ENCODE results near the gene TBC1D21.

The TBC1D21 gene

GRCh38 chr15:73862276-73862675 lies 11.1 kb upstream of the TBC1D21 start:
- DNase-seq: no peak

GRCh38 chr15:73865379-73865778 lies 8.0 kb upstream of the TBC1D21 start:
- DNase-seq: no peak

- DNase-seq: no peak
These were observed 7.5 kb upstream of the TBC1D21 start for GRCh38 chr15:73865904-73866303.

GRCh38 chr15:73866481-73866880 lies 6.9 kb upstream of the TBC1D21 start:
- no peak for DNase-seq

- DNase-seq: no peak
These were observed 6.4 kb upstream of the TBC1D21 start for GRCh38 chr15:73866881-73867410.

- DNase-seq: no peak
These were observed 5.9 kb upstream of the TBC1D21 start for GRCh38 chr15:73867426-73867825.

- no peak for DNase-seq
These were observed 5.4 kb upstream of the TBC1D21 start for GRCh38 chr15:73867956-73868355.

- DNase-seq: no peak
These were observed 4.0 kb upstream of the TBC1D21 start for GRCh38 chr15:73869216-73869995.

GRCh38 chr15:73870700-73871408 lies 2.5 kb upstream of the TBC1D21 start:
- no peak for DNase-seq

- no peak for DNase-seq
These were observed 1.0 kb upstream of the TBC1D21 start for GRCh38 chr15:73872346-73872745.

GRCh38 chr15:73873889-73874511 lies 636 bp downstream of the TBC1D21 start:
- DNase-seq: no peak

GRCh38 chr15:73879426-73879825 lies 6.1 kb downstream of the TBC1D21 start:
- DNase-seq: no peak

- DNase-seq: no peak
These were observed 8.4 kb downstream of the TBC1D21 start for GRCh38 chr15:73881579-73882320.

GRCh38 chr15:73882761-73883419 lies 9.5 kb downstream of the TBC1D21 start:
- no peak for DNase-seq

- DNase-seq: no peak
These were observed 10.8 kb downstream of the TBC1D21 start for GRCh38 chr15:73884159-73884558.

- no peak for DNase-seq
These were observed 12.8 kb downstream of the TBC1D21 start for GRCh38 chr15:73885954-73886700.

GRCh38 chr15:73886717-73887345 lies 13.5 kb downstream of the TBC1D21 start:
- DNase-seq: no peak

- no peak for DNase-seq
These were observed 14.1 kb downstream of the TBC1D21 start for GRCh38 chr15:73887481-73887880.

- DNase-seq: no peak
These were observed 15.1 kb downstream of the TBC1D21 start for GRCh38 chr15:73888224-73889041.

GRCh38 chr15:73889053-73889761 lies 15.8 kb downstream of the TBC1D21 start:
- no peak for DNase-seq

Data from NCI-H2081 treated with DMSO at 0.1 percent for 48 hours (cell line).